Neural progenitor cell (in vitro differentiated cells): ENCODE measurements around the gene COQ7.

Source experiments
- CTCF ChIP-seq: fragments of 200-600 bp; sonication (generic); IDR thresholded peaks from 2 replicates; pipeline ENCODE4 v1.5.1; 2017; ENCODE audit warnings: antibody characterized with exemption, mild to moderate bottlenecking
- EZH2 ChIP-seq: fragments of 200-600 bp; sonication (generic); IDR thresholded peaks from 2 replicates; pipeline ENCODE4 v1.6.1; 2017; ENCODE audit warnings: antibody characterized with exemption, mild to moderate bottlenecking, moderate library complexity
- EZH2phosphoT487 ChIP-seq: fragments of 200-600 bp; sonication (generic); IDR thresholded peaks from 2 replicates; pipeline ENCODE4 v1.6.1; 2017; ENCODE audit warnings: antibody characterized with exemption

DNA sequence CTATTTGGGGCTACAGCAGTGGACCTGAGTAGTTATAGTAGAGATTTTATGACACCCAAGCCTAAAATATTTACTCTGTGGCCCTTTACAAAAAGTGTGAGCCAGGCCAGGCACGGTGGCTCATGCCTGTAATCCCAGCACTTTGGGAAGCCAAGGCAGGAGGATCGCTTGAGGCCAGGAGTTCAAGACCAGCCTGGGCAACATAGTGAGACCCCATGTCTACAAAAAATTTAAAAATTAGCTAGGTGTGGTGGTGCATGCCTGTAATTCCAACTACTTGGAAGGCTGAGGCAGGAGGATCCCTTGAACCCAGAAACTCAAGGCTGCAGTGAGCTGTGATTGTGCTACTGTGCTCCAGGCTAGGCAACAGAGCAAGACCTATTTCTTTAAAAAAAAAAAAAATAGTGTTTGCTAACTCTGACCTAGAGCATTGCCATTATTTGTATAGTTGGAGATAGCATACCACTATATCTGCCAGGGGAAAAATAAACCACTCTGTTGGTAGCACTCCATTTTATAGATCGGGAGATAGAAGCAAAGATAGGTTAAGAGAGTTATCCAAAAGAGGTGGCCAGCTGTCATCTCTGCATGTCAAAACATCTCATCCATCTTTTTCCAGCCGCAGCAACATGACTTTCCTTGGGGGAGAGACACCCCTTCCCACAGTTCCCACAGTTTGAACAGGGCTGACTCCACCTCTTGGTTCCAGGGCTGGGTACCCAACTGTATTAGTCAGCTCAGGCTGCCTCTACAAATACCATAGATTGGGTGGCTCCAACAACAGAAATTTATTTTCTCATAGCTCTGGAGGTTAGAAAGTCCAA is 43.3 kb downstream of the COQ7 start:
- TF ChIP-seq CTCF (no peak), EZH2phosphoT487 (no peak), EZH2 (no peak)
